Stimulated activated CD4-positive, alpha-beta T cell treated with anti-CD3 and anti-CD28 coated beads, Interleukin-2, amount 100 ng/mL, for 24 hours (primary cell): ENCODE measurements around the gene ECE2.
"Not testable (repeated sequence)": the region's sequence is repeated elsewhere in the genome, so short reads cannot be mapped to it uniquely, and the experiment has no call there.

Experiments
- DNase-seq, 2 donors: peaks; one replicate each; pipeline ENCODE4 v3.0.0-alpha.2; 2020

ECE2 gene

DNA sequence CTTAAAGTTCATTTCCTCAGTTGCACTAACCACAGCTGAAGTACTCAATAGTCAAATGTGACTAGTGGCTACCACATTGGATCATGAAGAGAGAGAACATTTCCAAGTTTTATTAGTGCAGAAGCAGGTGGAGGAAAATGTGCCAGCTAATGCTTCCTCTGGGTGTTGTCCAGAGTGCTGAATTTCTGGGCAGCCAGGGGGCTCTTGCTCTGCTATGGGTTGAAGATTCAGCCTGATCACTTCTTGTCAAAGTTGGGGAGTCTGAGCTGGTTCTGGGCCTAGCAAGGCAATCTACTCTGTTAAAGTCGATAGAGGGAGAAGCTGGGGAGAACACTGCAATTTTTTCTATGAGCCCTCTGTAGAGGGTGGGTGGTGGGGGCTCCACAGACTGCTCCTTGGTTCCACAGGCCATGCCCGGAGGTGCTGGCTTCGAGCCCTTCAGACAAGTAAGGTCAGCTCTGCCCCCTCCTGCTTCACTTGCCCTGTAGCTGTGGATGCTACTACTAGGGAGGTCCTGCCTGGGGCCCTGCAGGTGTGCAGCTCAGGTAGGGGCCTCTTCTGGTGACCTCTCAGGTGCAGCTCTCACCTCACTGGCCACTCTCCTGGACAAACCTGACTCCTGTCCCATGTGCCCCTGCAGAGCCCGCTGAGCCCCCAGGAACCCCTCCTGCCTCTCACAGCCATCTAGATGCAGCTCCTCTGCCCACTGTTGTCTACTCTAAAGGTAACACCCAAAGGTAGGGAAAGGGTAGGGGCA lies 35.3 kb upstream of the ECE2 start:
- no peak for DNase-seq

GRCh38 chr3:184241141-184241446 lies 34.7 kb upstream of the ECE2 start:
- no peak for DNase-seq

- no peak for DNase-seq
Measured at GRCh38 chr3:184241447-184242296, 34.1 kb upstream of the ECE2 start.

DNA sequence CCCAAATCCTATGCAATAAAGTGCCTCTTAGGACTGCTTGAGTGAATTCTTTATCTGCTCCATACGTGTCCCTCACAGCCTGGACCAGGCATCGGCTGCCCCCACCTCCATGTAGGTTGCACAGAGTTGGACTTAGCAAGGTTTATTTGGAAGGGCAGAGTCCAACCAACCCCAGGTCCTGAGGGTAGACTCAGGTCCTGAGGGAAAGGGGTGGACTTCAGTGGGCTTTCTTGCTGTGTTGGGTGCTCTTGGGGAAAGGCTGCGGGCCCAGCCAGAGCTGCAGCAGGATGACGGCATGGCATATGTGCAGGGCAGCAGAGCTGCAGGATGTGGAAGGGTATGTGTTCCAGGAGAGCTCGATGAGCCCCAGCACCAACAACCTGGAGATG lies 33.5 kb upstream of the ECE2 start:
- DNase-seq: no peak

GRCh38 chr3:184248454-184249411 lies 27.1 kb upstream of the ECE2 start, which contains the start of gene ALG3:
Gene ALG3 (minus strand): TSS chr3:184248962. CDS start chr3:184248940, 22 bp downstream.
- peak; percentile 90 to 91 for DNase-seq

- DNase-seq: peak; percentile 96
Measured at GRCh38 chr3:184249412-184250166, 26.2 kb upstream of the ECE2 start, which contains the start of gene EEF1AKMT4. Gene EEF1AKMT4 (plus strand): TSS chr3:184249672. CDS start chr3:184249695, 23 bp downstream.

- DNase-seq: peak; percentile 94 to 95
Measured at GRCh38 chr3:184250167-184250828, 25.5 kb upstream of the ECE2 start.

GRCh38 chr3:184255291-184256039 lies 20.4 kb upstream of the ECE2 start:
- DNase-seq: no peak

DNA sequence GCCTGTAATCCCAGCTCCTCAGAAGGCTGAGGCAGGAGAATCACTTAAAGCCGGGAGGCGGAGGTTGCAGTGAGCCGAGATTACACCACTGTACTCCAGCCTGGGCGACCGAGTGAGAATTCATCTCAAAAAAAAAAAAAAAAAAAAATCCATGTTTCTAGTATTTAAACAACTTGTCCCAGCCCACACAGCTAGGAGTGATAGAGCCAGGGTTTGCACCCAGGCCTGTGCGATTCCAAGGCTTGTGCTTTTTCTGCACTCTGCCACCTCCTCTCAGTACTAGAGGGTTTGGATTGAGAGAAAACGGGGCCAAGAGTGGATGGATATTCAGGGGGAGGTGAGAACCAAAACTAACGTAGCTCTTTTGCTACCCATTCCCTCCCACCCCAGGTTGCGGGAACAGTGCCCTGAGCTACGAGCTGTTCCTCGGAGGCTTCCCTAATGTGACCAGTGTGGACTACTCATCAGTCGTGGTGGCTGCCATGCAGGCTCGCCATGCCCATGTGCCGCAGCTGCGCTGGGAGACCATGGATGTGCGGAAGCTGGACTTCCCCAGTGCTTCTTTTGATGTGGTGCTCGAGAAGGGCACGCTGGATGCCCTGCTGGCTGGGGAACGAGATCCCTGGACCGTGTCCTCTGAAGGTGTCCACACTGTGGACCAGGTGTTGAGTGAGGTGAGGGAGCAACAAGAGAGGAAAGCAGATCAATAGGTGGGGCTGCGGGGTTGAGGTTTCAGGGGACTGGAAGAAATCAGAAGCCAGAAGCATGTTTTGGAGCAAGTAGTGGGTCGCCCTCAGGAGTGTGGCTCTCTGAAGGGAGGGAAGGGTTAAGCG lies 18.5 kb upstream of the ECE2 start:
- DNase-seq: no peak

- no peak for DNase-seq
Measured at GRCh38 chr3:184258926-184259325, 16.9 kb upstream of the ECE2 start.

GRCh38 chr3:184259396-184259877 lies 16.4 kb upstream of the ECE2 start:
- no peak for DNase-seq

- peak; percentile 51 to 55 for DNase-seq
Measured at GRCh38 chr3:184259878-184260723, 15.7 kb upstream of the ECE2 start.

GRCh38 chr3:184260724-184261269 lies 15.0 kb upstream of the ECE2 start:
- DNase-seq: no peak

GRCh38 chr3:184261270-184261853 lies 14.5 kb upstream of the ECE2 start, which contains the start of gene CAMK2N2:
Gene CAMK2N2 (minus strand): TSS chr3:184261553. CDS start chr3:184261285, 268 bp downstream.
- DNase-seq: peak; percentile 59 to 74

- peak; percentile 31 to 41 for DNase-seq
Measured at GRCh38 chr3:184261854-184262763, 13.7 kb upstream of the ECE2 start.

DNA sequence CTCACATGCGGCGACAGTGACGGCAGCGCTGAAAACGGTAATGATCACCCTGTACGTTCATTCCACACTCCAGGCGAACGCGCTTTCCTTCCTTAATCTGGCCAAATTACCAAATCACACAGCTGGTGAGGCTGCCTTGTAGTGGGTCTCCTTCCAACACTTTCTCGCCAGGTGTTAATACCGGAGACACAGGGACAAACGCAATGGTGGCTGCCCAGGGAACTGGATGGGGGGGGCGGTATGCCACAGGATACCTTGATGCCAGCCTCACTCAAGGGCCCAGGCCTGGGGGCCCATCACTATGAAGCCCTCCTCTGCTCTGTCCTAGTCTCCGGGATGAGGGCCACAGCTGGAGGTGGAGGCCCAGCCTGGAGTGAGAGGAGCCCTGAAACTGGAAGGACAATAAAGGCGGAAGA lies 13.1 kb upstream of the ECE2 start:
- no peak for DNase-seq

GRCh38 chr3:184267249-184267648 lies 8.6 kb upstream of the ECE2 start:
- not testable (repeated sequence) for DNase-seq
